GM08714 (cell line): Measurements from ENCODE around the gene ULBP1.
"Not testable (repeated sequence)": the region's sequence is repeated elsewhere in the genome, so short reads cannot be mapped to it uniquely, and the experiment has no call there.

ENCODE experiments used
- H3K4me3 ChIP-seq: fragments of 200-500 bp; sonication (Bioruptor generic); 2 replicates; pipeline ENCODE4 v1.5.1; 2014; ENCODE audit warnings: mild to moderate bottlenecking, low read length, inconsistent platforms
- ZNF274 ChIP-seq: IDR thresholded peaks from 2 replicates; pipeline ENCODE4 v1.6.1; 2012; ENCODE audit warnings: mild to moderate bottlenecking, low read depth, low read length

The ULBP1 gene

GRCh38 chr6:150016324-150017185 is 52.8 kb downstream of the ULBP1 start:
- TF ChIP-seq ZNF274 = no peak
- no peak overlapping the region for H3K4me3 ChIP-seq

GRCh38 chr6:150017186-150017521 is 53.4 kb downstream of the ULBP1 start:
- H3K4me3 ChIP-seq = not testable (repeated sequence)

- H3K4me3 ChIP-seq = no peak overlapping the region
- TF ChIP-seq ZNF274 = no peak
Measured at GRCh38 chr6:150018846-150019580, 55.3 kb downstream of the ULBP1 start.

GRCh38 chr6:150021870-150022269 is 58.1 kb downstream of the ULBP1 start:
- H3K4me3 ChIP-seq = not testable (repeated sequence)
